Cardiac atrium fibroblast (primary cell): ENCODE results near the gene SLC4A2. TPM values are rescaled to one million over a fixed set of nuclear protein-coding genes. Genes with fewer than 3 reads are reported as not detected.

Source experiments
- total RNA-seq: library from RNA; depleted of rRNA; stranded (reverse); fragments of >200 nt; gene quantifications from 2 replicates; pipeline ENCODE4 v1.2.3, GENCODE V29; 2015

SLC4A2 gene, protein sequence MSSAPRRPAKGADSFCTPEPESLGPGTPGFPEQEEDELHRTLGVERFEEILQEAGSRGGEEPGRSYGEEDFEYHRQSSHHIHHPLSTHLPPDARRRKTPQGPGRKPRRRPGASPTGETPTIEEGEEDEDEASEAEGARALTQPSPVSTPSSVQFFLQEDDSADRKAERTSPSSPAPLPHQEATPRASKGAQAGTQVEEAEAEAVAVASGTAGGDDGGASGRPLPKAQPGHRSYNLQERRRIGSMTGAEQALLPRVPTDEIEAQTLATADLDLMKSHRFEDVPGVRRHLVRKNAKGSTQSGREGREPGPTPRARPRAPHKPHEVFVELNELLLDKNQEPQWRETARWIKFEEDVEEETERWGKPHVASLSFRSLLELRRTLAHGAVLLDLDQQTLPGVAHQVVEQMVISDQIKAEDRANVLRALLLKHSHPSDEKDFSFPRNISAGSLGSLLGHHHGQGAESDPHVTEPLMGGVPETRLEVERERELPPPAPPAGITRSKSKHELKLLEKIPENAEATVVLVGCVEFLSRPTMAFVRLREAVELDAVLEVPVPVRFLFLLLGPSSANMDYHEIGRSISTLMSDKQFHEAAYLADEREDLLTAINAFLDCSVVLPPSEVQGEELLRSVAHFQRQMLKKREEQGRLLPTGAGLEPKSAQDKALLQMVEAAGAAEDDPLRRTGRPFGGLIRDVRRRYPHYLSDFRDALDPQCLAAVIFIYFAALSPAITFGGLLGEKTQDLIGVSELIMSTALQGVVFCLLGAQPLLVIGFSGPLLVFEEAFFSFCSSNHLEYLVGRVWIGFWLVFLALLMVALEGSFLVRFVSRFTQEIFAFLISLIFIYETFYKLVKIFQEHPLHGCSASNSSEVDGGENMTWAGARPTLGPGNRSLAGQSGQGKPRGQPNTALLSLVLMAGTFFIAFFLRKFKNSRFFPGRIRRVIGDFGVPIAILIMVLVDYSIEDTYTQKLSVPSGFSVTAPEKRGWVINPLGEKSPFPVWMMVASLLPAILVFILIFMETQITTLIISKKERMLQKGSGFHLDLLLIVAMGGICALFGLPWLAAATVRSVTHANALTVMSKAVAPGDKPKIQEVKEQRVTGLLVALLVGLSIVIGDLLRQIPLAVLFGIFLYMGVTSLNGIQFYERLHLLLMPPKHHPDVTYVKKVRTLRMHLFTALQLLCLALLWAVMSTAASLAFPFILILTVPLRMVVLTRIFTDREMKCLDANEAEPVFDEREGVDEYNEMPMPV
- 123 and 225 TPM in 2 replicates for total RNA-seq

DNA sequence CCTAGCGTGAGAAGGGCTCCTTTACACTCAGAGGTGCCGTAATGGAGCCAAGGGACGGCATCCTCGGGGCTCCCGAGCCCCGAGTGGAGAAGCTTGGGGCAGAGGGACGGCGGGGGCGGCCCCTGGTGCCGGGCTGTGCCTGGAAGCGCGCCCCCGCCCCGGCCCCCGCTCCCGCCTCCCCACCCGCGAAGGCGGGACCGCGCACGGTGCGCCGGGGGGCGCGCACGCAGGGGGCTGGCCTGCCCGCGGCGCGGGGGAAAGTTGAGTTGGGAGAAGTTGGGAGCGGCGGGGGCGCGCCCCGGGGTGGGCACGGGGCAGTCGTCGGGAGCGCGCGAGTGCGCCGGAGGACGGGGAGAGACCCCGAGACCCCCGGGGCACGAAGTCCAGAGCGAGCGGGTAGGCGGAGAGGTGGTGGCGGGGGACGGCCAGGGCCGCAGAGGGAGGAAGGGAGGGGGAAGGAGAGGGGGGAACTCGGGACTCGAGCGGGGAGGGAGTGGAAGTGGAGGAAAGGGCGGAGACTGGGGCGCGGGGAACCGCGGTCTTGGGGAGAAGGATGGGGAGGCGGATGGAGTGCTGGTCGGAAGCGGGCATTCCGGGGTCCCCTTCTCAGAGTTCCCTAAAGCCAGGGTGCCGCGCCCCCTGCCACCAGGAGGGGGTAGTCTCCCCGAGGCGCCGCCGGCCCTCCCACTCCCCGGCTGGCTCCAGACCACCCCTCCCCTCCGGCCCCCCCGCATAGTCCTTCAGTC lies at the start of gene SLC4A2:
Gene SLC4A2 (plus strand): TSS at position 223 of the 746 bp plus-strand sequence. CDS start 2,399 bp downstream, outside the sequence.

DNA sequence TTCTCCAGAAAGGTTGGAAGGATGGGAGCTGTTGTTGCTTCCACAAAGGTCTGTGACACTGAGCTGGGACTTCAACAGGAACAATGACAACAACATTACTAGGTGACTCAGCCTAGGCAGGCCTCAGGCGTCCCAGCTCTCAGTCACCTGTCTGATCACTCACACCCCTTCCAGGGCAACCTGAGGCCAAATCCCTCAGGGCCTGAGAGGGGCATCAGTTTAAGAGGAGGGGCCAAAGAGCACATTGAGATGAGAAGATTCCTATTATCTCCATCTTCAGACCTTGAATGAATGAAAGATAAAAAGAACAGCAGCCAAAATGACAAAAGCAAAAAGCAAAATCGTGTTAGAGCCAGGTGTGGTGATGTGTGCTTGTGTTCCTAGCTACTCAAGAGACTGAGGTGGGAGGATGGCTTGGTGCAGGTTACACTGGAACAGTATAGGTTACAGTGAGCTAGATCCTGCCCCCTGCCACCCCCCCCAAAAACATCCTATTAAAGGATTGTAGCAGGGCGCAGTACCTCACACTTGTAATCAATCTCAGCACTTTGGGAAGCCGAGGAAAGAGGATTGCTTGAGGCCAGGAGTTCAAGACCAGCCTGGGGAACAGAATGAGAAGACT lies 34.8 kb upstream of the SLC4A2 start, which contains the start of gene ATG9B:
Gene ATG9B (minus strand): TSS at position 60 of the 622 bp plus-strand sequence. CDS start 71 bp downstream, outside the sequence.

DNA sequence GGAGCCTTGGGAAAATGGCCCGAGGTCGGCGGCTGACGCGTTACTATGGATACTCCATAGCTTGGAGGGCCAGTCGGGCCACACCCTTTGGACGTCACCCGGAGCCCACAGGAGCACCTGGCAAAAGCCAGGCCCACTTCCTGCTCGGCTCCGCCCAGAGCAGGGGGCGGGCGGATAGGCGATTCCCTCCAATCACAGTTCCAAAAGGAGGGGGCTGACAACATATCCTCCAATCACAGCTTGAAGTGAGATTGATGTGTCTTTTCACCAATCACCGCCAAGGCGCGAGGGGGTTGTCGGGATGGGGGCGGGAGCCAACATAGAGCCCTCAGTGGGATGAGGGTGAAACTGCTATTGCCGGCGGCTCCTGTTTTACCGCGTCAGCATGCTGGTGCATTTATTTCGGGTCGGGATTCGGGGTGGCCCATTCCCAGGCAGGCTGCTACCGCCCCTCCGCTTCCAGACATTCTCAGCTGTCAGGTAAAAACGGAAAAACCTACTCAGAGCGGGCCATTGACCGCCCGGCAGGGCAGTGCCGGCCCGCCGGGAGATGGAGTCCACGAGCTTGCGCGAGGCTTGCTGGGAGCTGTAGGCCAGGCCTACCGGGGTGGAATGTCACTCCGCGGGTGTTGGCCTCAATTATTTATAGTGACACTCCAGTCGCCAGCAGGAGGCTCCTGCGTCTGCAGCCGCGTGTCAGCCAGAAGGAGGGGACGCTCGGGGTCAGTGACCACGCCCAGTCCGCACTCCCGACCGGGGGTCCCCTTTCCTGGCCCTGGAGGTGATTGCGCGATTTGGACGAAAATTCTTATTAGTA lies 31.1 kb upstream of the SLC4A2 start, which contains the start of gene ABCB8:
Gene ABCB8 (plus strand): TSS at position 320 of the 817 bp plus-strand sequence. CDS start 66 bp downstream, at position 386.

DNA sequence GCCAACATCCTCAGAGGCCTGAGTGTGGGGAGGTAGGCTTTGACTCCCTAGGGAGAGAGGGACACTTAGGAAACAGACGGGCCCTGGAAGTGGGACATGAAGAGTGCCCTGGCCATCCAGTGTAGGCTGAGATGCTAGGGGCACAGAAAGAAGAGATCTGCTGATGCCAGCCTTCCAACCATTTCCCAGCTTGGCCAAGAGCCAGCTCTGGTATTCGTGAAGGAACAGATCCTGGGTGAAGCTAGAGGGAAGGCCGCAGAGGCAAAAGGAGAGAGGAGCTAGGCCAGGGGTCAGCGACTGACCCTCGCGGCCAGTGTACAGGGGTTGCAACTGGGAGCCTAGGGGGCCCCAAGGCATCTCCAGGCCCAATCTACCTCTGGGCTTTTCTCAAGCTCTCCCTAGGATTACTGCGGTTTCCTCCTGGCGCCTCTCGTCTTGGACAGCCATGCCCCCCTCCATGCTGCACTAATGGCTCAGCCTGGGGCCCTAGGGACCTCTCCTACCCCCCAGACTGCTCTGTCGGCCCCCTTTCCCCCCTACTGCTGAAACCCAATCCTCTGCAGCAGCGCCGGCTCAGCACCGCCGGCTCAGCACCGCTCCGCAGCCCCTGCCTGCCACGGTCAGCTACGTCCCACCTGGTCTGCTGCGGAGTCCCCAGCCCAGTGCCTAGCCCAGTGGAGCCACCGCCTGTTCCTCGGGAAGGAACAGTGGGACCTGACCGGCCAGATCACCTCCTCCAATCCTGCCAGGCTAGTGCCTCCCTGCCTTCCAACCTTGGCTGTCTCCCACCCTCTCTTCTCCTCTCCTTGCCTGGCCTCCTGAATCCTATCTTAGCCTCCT lies 11.2 kb upstream of the SLC4A2 start, which contains the start of gene ASIC3:
Gene ASIC3 (plus strand): TSS at position 556 of the 840 bp plus-strand sequence. CDS start 355 bp downstream, outside the sequence.

DNA sequence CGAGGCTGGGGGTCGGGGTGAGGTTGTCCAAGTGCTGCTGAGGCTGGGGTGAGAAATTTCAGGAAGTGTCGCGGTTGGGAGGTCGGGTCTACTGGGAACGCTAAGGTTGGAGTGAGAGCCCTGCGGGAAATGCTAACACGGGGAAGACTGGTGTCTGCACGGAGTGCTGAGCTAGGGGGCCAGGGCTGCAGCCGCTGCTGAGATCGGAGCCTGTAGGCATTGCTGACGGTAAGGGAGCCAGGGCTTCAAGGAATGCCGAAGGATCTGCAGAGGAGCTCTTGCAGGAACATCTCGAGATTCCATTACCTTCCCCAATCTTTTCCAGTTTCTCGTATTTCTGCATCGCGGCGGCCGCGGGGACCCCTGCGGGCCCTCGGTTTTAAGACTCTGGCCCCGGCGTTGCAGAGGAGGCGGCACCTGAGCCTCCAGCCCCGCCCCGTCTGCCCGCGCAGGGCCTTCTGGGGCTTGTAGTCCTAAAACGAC lies 1.8 kb upstream of the SLC4A2 start, which contains the start of gene CDK5:
Gene CDK5 (minus strand): TSS at position 392 of the 483 bp plus-strand sequence. CDS start 49 bp downstream, at position 343.

DNA sequence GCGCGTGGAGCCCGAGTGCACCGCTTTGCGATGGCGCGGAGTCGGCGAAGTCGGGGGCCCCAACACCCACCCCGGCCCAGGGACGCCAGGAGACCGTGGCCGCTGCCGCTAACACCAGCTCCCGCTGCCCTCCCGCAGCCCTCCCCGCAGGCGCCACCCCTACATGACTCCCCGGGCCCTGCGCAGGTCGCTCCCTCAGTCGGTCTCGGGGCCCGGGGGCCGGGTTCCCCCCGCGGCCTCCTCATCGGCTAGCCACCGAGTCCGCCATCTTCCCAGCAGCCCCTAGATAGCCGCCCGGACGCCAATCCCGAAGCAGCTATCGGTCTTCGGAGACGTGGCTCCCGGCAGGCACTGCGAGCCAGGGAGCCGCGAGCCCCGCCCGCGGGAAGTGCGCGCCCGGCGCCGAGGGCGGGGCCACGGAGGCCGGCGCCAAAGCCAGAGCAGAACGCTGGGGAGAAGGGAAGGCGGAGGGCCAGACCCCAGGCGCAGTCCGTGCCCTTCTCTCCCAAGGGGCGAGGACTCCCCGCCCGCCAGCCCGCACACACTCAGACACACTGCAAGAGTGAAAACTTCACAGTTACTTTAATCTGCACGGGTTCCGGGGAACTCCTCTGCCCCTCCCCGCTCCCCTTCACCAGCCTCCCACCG lies 21.3 kb downstream of the SLC4A2 start, which contains the start of gene FASTK:
Gene FASTK (minus strand): TSS at position 288 of the 648 bp plus-strand sequence. CDS start 43 bp downstream, at position 245.

DNA sequence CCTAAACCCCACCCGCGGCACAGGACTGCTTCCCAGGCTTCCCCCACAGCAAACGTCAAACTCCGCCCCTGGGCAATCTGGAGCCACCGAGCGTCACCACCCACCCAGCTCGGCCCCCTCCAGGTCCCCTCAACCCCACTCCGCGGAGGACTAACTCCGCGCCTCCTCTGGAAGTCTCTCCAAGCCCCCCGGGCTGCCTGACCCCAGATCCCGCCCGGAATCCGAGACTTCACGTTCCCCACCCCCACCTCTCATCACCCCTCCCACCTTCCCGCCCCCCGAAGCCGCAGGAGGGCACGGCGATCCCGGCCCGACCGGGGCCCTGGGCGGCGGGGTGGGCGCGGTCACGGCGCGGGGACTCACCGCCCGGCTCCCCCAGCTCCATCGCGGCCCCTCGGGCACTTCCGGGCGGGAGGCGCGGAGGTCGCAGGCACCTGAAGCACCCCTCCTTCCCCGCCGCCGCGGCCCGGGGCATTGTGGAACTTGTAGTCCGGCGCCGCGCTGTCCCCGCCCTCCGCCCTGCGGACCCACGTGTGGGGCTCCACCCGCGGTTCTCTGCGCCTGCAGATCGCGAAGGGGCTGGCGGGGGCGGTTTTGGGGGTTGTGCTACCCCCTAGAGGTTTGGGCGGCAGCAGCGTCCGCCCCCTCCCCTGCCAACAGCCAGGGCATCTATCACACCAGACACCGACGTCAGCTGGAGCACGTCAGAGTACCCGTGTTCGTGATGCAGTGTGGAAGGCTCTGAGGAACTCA lies 23.9 kb downstream of the SLC4A2 start, which contains the start of gene TMUB1:
Gene TMUB1 (minus strand): TSS at position 423 of the 753 bp plus-strand sequence. CDS start 930 bp downstream, outside the sequence.

DNA sequence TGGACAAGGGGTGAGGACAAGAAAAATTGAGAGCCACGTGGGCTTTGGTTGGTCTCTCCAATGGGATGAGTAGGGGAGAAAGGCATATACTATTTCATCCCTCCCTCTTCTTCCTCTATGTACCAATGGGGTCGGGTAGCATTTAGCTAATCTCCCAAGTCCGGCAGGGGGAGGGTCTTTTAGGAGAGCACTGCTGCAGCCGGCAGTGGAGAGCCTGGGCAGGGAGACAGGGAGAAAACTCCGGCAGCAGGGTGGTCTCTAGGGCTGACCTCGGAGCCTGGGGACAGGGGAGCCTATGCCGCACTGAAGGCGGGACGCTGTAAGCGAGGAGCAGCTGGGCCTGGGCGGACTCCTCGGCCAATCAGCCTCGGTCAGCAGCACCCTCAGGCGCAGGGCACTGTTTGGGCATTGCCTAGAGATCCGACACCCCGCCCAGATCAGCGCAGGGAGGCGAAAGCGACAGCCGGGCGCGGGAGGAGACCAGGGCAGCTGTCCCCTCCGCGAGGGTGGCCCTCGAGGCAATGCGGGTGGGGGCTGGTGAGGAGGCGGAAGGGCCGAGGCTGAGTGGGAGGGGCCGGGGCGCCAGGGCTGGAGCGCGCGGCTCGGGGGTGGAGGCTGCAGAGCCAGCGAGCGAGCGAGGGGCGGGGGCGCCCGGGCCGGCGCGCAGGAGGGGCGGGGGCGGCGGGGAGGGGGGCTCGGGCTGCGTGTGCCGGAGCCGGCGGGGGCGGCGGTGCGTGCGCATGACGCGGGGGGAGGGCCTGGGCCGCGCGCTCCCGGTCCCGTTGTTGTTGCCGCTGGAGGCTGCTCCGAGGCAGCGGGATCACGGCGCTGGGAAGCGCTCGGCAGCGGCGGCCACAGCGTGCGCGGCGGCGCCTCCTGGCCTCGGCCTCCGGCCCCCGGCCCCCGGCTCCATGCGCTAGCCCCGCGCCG lies 26.6 kb downstream of the SLC4A2 start, which contains the start of gene AGAP3:
Gene AGAP3 (plus strand): TSS at position 785 of the 930 bp plus-strand sequence. CDS start 267 bp downstream, outside the sequence.

Other genes with a start within 250 kb of the SLC4A2 start
- not detected in 2 replicates for gene AOC1, start 207.1 kb upstream of the SLC4A2 start, total RNA-seq
- gene KCNH2, start 81.3 kb upstream of the SLC4A2 start, total RNA-seq = under 0.01 TPM in 1 of 2 replicates, not detected in the other
- 5.4 and 18.6 TPM in 2 replicates for gene NOS3, start 68.6 kb upstream of the SLC4A2 start, total RNA-seq
- gene ATG9B, start 35.1 kb upstream of the SLC4A2 start, total RNA-seq = 0.16 and 2.2 TPM in 2 replicates
- gene ABCB8, start 31.1 kb upstream of the SLC4A2 start, total RNA-seq = 26.9 and 33.6 TPM in 2 replicates
- gene ASIC3, start 11.1 kb upstream of the SLC4A2 start, total RNA-seq = 0.54 TPM in 1 of 2 replicates, not detected in the other
- gene CDK5, start 1.7 kb upstream of the SLC4A2 start, total RNA-seq = 9.2 and 13.0 TPM in 2 replicates
- gene FASTK, start 21.2 kb downstream of the SLC4A2 start, total RNA-seq = 69.1 and 85.9 TPM in 2 replicates
- 48.8 and 52.0 TPM in 2 replicates for gene TMUB1, start 23.9 kb downstream of the SLC4A2 start, total RNA-seq
- gene AGAP3, start 26.9 kb downstream of the SLC4A2 start, total RNA-seq = 33.0 and 41.3 TPM in 2 replicates
- gene GBX1, start 108.1 kb downstream of the SLC4A2 start, total RNA-seq = not detected in 2 replicates
- gene ASB10, start 127.7 kb downstream of the SLC4A2 start, total RNA-seq = not detected in 2 replicates
- gene H2BK1, start 150.9 kb downstream of the SLC4A2 start, total RNA-seq = not detected in 2 replicates
- 41.2 and 49.7 TPM in 2 replicates for gene ABCF2, start 167.6 kb downstream of the SLC4A2 start, total RNA-seq
- 89.0 and 110 TPM in 2 replicates for gene CHPF2, start 172.9 kb downstream of the SLC4A2 start, total RNA-seq
- 27.5 and 41.0 TPM in 2 replicates for gene SMARCD3, start 189.1 kb downstream of the SLC4A2 start, total RNA-seq